K562 (cell line): Measurements from ENCODE around the gene KLHL22. TPM values are rescaled to one million over a fixed set of nuclear protein-coding genes. Genes with fewer than 3 reads are reported as not detected.

Experiments used
- CAMTA2 ChIP-seq: fragments of 250-450 bp; sonication (Bioruptor Pico); conservative IDR thresholded peaks from 2 replicates; pipeline ENCODE4 v1.5.1; 2022
- CBX5 ChIP-seq: IDR thresholded peaks from 2 replicates; pipeline ENCODE4 v1.6.1; 2014; ENCODE audit warnings: low read depth, borderline replicate concordance
- ETS2 ChIP-seq: IDR thresholded peaks from 2 replicates; pipeline ENCODE4 v1.6.1; 2016; ENCODE audit warnings: borderline replicate concordance, missing genetic modification characterization, mild to moderate bottlenecking, moderate library complexity, missing compliant biosample characterization; ENCODE audit not compliant: poor library complexity, severe bottlenecking
- KLF1 ChIP-seq: fragments of 450-650 bp; IDR thresholded peaks from 2 replicates; pipeline ENCODE4 v1.6.1; 2016; ENCODE audit warnings: missing genetic modification characterization, missing compliant biosample characterization
- MBD2 ChIP-seq: sonication (generic); IDR thresholded peaks from 2 replicates; pipeline ENCODE4 v1.6.1; 2016; ENCODE audit warnings: low read depth, borderline replicate concordance
- MYC ChIP-seq, 2 experiments: fragments of 250-450 bp in 1 of 2; sonication (Bioruptor Pico) in 1 of 2; IDR thresholded peaks; 2 replicates each; pipeline versions ENCODE4 v1.5.1 to v1.6.1; 2012 to 2021; ENCODE audit warnings: low read depth in 2 of 2, borderline replicate concordance in 1 of 2, improper control_type of control experiment in 1 of 2, low read length in 1 of 2, mild to moderate bottlenecking in 1 of 2, moderate library complexity in 1 of 2
- POU5F1 ChIP-seq: fragments of 150-350 bp; IDR thresholded peaks from 2 replicates; pipeline ENCODE4 v1.6.1; 2014; ENCODE audit warnings: borderline replicate concordance, low read length, low read depth, mild to moderate bottlenecking; ENCODE audit not compliant: partially characterized antibody
- SRSF1 ChIP-seq: fragments of 200-400 bp; formaldehyde crosslinking; IDR thresholded peaks from 2 replicates; pipeline ENCODE4 v1.6.1; 2017; ENCODE audit warnings: mild to moderate bottlenecking, low read depth, low read length, moderate library complexity
- ZNF324 ChIP-seq: fragments of 250-450 bp; sonication (Bioruptor Pico); IDR thresholded peaks from 2 replicates; pipeline ENCODE4 v1.4.0; 2020; ENCODE audit warnings: mild to moderate bottlenecking
- polyA plus RNA-seq, 8 experiments: library from polyadenylated mRNA; depleted of rRNA in 4 of 8; stranded (reverse) in 5 of 8; unstranded in 3 of 8; fragments of >200 nt; fragmentation: Nextera tagmentation in 2 of 8; fragmentation: Illumina TruSeq in 1 of 8; extraction: Ambion mirVana in 2 of 8; extraction: Trizol in 1 of 8; gene quantifications; 2 replicates each; pipeline versions ENCODE4 v1.2.1 to v1.2.3, GENCODE V29; 2011 to 2014; ENCODE audit warnings: inconsistent platforms in 1 of 8, missing spikeins in 1 of 8
- total RNA-seq, 7 experiments: library from RNA; depleted of rRNA in 6 of 7; stranded (reverse); fragments of >200 nt in 6 of 7; fragmentation: Illumina TruSeq in 2 of 7; extraction: Trizol in 2 of 7; gene quantifications; 2 replicates each; pipeline versions ENCODE4 v1.2.1 to v1.2.3, GENCODE V29; 2011 to 2021; ENCODE audit warnings: low replicate concordance in 1 of 7
- TF ChIP-seq, protein P1 (sequence below): fragments of 200-800 bp; sonication (Bioruptor generic); IDR thresholded peaks from 2 replicates; pipeline ENCODE4 v1.6.1; 2016; ENCODE audit warnings: missing genetic modification characterization, missing compliant biosample characterization
- TF ChIP-seq, protein P2 (sequence below): fragments of 450-650 bp; IDR thresholded peaks from 2 replicates; pipeline ENCODE4 v1.6.1; 2016; ENCODE audit warnings: antibody characterized with exemption

Gene KLHL22
- total and polyA plus RNA-seq, 9 of the 15 experiments (the other 6 are each of a cell fraction or from before 2014, with no cell fraction given), result 1.3 to 25.6 (median 15.2) TPM

DNA sequence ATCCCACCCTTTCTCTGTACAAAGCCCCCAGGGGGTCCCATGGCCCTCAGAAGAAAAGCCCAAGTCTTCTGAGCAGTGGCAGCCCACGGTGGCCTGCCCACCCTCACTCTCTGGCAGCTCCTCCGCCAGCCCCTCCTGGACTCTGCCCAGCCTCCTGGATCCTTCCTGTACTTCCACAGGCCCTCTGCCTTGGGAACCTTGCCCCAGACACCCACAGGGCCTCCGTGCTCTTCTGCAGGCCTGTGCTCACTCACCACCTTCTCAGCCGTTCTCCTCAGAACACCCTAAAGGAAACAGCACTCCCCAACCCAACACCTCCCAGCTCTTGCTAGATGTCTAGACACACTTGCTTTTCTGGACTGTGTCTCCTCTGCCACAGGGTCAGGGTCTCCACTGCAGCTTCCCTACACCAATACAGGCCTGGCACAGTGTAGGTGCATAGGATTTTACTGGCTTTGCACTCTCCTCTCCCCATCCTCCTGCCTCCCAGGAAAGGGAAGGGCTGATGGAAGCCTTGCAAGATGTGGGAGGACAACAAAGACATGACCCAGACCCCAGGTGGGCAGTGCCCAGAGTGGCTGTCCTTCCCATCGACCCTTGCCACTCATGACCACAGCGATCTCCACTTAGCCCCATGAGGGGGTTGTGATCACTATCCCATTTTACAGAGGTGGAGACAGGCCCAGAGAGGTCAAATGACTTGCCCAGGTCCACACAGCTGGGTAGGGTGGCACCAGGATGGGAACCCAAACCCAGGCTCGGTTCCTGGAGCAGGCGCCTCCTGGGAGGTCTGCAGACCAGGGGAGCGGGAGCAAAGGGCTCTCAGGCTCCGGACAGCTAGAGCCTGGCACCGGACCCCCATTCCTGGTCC lies 59.9 kb downstream of the KLHL22 start (continued):
- TF ChIP-seq, protein P1, sequence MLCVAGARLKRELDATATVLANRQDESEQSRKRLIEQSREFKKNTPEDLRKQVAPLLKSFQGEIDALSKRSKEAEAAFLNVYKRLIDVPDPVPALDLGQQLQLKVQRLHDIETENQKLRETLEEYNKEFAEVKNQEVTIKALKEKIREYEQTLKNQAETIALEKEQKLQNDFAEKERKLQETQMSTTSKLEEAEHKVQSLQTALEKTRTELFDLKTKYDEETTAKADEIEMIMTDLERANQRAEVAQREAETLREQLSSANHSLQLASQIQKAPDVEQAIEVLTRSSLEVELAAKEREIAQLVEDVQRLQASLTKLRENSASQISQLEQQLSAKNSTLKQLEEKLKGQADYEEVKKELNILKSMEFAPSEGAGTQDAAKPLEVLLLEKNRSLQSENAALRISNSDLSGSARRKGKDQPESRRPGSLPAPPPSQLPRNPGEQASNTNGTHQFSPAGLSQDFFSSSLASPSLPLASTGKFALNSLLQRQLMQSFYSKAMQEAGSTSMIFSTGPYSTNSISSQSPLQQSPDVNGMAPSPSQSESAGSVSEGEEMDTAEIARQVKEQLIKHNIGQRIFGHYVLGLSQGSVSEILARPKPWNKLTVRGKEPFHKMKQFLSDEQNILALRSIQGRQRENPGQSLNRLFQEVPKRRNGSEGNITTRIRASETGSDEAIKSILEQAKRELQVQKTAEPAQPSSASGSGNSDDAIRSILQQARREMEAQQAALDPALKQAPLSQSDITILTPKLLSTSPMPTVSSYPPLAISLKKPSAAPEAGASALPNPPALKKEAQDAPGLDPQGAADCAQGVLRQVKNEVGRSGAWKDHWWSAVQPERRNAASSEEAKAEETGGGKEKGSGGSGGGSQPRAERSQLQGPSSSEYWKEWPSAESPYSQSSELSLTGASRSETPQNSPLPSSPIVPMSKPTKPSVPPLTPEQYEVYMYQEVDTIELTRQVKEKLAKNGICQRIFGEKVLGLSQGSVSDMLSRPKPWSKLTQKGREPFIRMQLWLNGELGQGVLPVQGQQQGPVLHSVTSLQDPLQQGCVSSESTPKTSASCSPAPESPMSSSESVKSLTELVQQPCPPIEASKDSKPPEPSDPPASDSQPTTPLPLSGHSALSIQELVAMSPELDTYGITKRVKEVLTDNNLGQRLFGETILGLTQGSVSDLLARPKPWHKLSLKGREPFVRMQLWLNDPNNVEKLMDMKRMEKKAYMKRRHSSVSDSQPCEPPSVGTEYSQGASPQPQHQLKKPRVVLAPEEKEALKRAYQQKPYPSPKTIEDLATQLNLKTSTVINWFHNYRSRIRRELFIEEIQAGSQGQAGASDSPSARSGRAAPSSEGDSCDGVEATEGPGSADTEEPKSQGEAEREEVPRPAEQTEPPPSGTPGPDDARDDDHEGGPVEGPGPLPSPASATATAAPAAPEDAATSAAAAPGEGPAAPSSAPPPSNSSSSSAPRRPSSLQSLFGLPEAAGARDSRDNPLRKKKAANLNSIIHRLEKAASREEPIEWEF (CRISPR knock-in tag), result no peak
- TF ChIP-seq KLF1, result no peak
- no peak for TF ChIP-seq ETS2
- no peak for TF ChIP-seq ZNF324
- no peak for TF ChIP-seq SRSF1
- no peak for TF ChIP-seq CAMTA2
- no peak for TF ChIP-seq MYC (IDR thresholded peaks at IDR 0.05; ENCODE audit: low read depth, low read length)
- TF ChIP-seq MYC (CRISPR knock-in tag; IDR thresholded peaks at IDR 0.05; ENCODE audit: borderline replicate concordance, low read depth), result no peak
- TF ChIP-seq CBX5, result no peak
- TF ChIP-seq POU5F1, result no peak
- no peak for TF ChIP-seq MBD2
- TF ChIP-seq, protein P2, sequence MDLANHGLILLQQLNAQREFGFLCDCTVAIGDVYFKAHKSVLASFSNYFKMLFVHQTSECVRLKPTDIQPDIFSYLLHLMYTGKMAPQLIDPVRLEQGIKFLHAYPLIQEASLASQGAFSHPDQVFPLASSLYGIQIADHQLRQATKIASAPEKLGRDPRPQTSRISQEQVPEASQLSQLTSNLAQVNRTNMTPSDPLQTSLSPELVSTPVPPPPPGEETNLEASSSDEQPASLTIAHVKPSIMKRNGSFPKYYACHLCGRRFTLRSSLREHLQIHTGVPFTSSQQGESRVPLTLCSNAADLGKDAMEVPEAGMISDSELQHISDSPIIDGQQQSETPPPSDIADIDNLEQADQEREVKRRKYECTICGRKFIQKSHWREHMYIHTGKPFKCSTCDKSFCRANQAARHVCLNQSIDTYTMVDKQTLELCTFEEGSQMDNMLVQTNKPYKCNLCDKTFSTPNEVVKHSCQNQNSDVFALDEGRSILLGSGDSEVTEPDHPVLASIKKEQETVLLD, result no peak
